ENCODE results near the gene B3GALT5. TPM values are rescaled to one million over a fixed set of nuclear protein-coding genes. Genes with fewer than 3 reads are reported as not detected.

Gene B3GALT5
- total and polyA plus RNA-seq, 8 donors: 0.12 to 8.3 (median 2.7) TPM; not detected in 1

DNA sequence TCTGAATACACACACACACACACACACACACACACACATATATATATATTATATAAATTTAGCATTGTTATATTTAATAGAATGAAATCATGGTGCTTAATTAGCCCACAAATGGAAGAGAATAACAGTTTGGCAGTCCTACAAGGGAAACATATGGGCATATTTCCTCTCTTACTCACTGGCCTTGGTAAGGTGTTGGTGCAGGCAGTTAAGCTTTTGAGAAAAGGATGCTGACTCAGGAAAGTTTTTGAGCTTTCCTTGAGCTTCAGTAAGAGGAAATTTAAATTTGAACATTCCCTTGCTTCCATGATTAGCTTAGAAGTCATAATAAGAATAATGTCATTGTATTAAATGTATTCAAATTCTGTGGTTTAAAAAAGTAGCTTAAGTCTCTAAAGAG lies 37.0 kb upstream of the B3GALT5 start:
- H3K36me3 ChIP-seq: no peaks in the 10 kb centered on the region
- TF ChIP-seq POLR2AphosphoS5 (IDR thresholded peaks at IDR 0.05): no peak
- no peak for TF ChIP-seq POLR2A (IDR thresholded peaks at IDR 0.05)
- TF ChIP-seq, protein P1, sequence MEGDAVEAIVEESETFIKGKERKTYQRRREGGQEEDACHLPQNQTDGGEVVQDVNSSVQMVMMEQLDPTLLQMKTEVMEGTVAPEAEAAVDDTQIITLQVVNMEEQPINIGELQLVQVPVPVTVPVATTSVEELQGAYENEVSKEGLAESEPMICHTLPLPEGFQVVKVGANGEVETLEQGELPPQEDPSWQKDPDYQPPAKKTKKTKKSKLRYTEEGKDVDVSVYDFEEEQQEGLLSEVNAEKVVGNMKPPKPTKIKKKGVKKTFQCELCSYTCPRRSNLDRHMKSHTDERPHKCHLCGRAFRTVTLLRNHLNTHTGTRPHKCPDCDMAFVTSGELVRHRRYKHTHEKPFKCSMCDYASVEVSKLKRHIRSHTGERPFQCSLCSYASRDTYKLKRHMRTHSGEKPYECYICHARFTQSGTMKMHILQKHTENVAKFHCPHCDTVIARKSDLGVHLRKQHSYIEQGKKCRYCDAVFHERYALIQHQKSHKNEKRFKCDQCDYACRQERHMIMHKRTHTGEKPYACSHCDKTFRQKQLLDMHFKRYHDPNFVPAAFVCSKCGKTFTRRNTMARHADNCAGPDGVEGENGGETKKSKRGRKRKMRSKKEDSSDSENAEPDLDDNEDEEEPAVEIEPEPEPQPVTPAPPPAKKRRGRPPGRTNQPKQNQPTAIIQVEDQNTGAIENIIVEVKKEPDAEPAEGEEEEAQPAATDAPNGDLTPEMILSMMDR (IDR thresholded peaks at IDR 0.05): no peak
- TF ChIP-seq EP300 (IDR thresholded peaks at IDR 0.05): no peak

DNA sequence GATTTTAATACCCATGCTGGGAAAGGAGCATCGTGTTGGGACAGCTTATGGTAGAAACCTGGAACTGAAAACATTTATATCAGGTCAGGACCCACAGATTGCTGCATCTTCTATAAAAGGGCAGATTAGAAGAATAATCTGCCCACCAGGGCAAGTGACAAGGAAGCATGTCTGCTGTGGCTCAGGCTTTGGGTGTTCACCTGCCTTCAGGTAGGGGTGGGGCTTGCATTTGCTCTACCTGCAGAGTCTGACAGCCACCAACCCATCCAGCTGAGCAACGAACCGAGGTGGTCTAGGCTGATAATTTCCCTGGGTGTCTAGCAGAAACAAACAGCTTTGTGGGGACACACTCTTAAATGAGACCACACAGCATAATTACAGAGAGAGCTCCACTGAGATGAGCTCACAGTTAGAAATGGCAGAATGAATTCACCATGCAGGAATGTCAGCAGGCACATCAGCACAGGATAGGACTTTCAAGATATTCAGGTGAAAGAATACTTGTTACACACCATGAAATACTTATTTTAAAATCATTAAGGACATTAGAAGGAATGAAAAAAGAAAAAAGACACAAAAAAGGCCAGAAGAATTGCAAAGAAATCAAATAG lies 36.1 kb upstream of the B3GALT5 start:
- no peak for TF ChIP-seq POLR2A (IDR thresholded peaks at IDR 0.05)
- no peak for TF ChIP-seq POLR2AphosphoS5 (IDR thresholded peaks at IDR 0.05)
- TF ChIP-seq, protein P1 (IDR thresholded peaks at IDR 0.05): no peak
- TF ChIP-seq EP300 (IDR thresholded peaks at IDR 0.05): no peak
- no peak for DNase-seq
- H3K27me3 ChIP-seq: peaks cover 0 to 10% (median 0%) of the 10 kb centered on the region in 3 donors
- H3K4me3 ChIP-seq: no peak overlapping the region
- no peaks in the 10 kb centered on the region for H3K36me3 ChIP-seq
- H3K9me3 ChIP-seq: no peaks in the 10 kb centered on the region
- H3K27ac ChIP-seq: no peak overlapping the region
- WGBS, 5 donors: 52 to 73% (median 65%) methylated on average over 3 of the region's 3 CpGs
- H3K4me1 ChIP-seq: peaks cover 0 to 12% (median 0%) of the 10 kb centered on the region in 4 donors
- intact Hi-C loops (cut with DNase I; ENCODE audit: low total_unique reads): no loop called here

More for the DNA sequence above, 37.0 kb upstream of the B3GALT5 start:
- peaks cover 0 to 9% (median 0%) of the 10 kb centered on the region in 4 donors for H3K4me1 ChIP-seq
- H3K27me3 ChIP-seq: peaks cover 0 to 10% (median 0%) of the 10 kb centered on the region in 3 donors
- no peak overlapping the region for H3K4me3 ChIP-seq
- H3K9me3 ChIP-seq: no peaks in the 10 kb centered on the region
- intact Hi-C loops (cut with DNase I; ENCODE audit: low total_unique reads): no loop called here
- no peak overlapping the region for H3K27ac ChIP-seq
- DNase-seq: no peak

DNA sequence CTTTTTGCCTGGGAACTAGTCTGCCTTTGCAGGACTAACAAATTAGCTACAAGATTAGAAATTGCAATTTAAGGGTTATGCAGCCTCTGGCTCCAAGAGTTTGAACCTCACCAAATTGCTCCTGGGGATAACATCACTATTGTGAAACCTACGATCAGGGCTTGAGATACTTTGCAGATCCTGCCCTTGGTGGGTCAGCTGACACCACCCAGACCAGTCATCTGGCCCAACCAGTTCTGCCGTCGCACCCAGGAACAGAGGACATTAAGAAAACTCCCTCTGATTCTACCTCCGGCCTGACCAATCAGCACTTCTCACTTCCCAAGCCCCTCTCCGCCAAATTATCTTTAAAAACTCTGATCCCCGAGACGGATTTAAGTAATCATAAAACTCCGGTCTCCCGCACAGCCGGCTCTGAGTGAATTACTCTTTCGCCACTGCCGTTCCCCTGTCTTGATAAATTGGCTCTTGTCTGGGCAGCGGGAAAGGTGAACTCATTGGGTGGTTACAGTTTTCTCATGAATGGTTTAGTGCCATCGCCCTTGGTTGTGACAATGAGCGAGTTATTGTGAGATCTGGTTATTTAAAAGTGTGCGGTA lies 32.9 kb upstream of the B3GALT5 start:
- Histone ChIP-seq H3K9me3 (no peaks in the 10 kb centered on the region), H3K27ac (no peak overlapping the region), H3K36me3 (no peaks in the 10 kb centered on the region), H3K4me3 (no peak overlapping the region), H3K4me1 (peaks cover 0 to 12% (median 0%) of the 10 kb centered on the region in 4 donors), H3K27me3 (no peaks in the 10 kb centered on the region)
- TF ChIP-seq POLR2AphosphoS5 (IDR thresholded peaks at IDR 0.05) (no peak), EP300 (IDR thresholded peaks at IDR 0.05) (no peak), POLR2A (IDR thresholded peaks at IDR 0.05) (no peak)
- TF ChIP-seq, protein P1 (IDR thresholded peaks at IDR 0.05): no peak
- WGBS, 5 donors: 76 to 84% (median 81%) methylated on average over 16 of the region's 16 CpGs
- intact Hi-C loops (cut with DNase I; ENCODE audit: low total_unique reads): no loop called here
- no peak for DNase-seq

DNA sequence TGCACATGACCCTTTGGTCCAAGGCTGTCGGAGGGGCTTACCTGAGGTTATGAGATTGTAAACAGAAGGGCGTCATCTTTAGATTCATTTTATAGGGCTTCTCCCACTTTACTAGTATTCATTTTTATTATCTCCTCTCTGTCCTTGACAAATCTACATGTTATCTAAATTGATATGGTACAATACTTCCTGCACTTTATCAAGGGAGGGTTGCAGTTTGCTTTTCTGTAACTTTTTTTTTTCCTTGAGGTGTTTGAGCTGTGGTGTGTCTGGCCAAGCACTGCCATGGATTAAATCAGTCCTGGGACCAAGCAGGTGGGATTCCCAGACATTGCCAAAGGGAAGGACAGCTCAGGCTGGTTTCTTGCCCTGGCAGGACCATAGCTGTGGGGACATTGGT lies 32.0 kb upstream of the B3GALT5 start:
- 26 to 53% (median 37%) methylated on average over 1 to 2 of the region's 2 CpGs for WGBS, 5 donors
- no peak for DNase-seq
- Histone ChIP-seq H3K9me3 (no peaks in the 10 kb centered on the region), H3K27me3 (no peaks in the 10 kb centered on the region), H3K4me1 (peaks cover 0 to 12% (median 0%) of the 10 kb centered on the region in 4 donors), H3K4me3 (no peak overlapping the region), H3K36me3 (no peaks in the 10 kb centered on the region), H3K27ac (no peak overlapping the region)
- intact Hi-C loops (cut with DNase I; ENCODE audit: low total_unique reads): no loop called here
- no peak for TF ChIP-seq POLR2AphosphoS5 (IDR thresholded peaks at IDR 0.05)
- TF ChIP-seq POLR2A (IDR thresholded peaks at IDR 0.05): no peak
- no peak for TF ChIP-seq EP300 (IDR thresholded peaks at IDR 0.05)
- TF ChIP-seq, protein P1 (IDR thresholded peaks at IDR 0.05): no peak
